Coronary artery (tissue), 2 donors: ENCODE data around the gene RMDN3.

Source experiments
- DNase-seq: peaks from one replicate; pipeline ENCODE4 v3.0.0-alpha.2; 2017; ENCODE audit warnings: low spot score
- H3K27ac ChIP-seq, 2 donors: fragments of 200-600 bp; sonication (generic); one replicate each; pipeline ENCODE4 v1.5.1; 2016 to 2019
- H3K4me3 ChIP-seq: fragments of 200-600 bp; sonication (generic); 2 replicates; pipeline ENCODE4 v1.5.1; 2016; ENCODE audit warnings: mild to moderate bottlenecking, moderate library complexity
- CTCF ChIP-seq: fragments of 200-600 bp; sonication (generic); IDR thresholded peaks from one replicate; pipeline ENCODE4 v1.5.1; 2019; ENCODE audit warnings: antibody characterized with exemption

The RMDN3 gene

GRCh38 chr15:40762919-40763800 lies 8.1 kb upstream of the RMDN3 start:
- peak overlapping the region; percentile 73 for H3K4me3 ChIP-seq
- DNase-seq = no peak
- H3K27ac ChIP-seq = peak overlapping the region; percentile 51 to 85
- no peak for TF ChIP-seq CTCF

GRCh38 chr15:40759961-40760360 lies 4.9 kb upstream of the RMDN3 start:
- H3K27ac ChIP-seq = no peak overlapping the region
- TF ChIP-seq CTCF = no peak
- H3K4me3 ChIP-seq = no peak overlapping the region
- DNase-seq = no peak

- no peak for TF ChIP-seq CTCF
- no peak for DNase-seq
- Histone ChIP-seq H3K27ac (no peak overlapping the region), H3K4me3 (no peak overlapping the region)
Measured at GRCh38 chr15:40756938-40757337, 1.9 kb upstream of the RMDN3 start.

- TF ChIP-seq CTCF = no peak
- no peak for DNase-seq
- H3K4me3 ChIP-seq = peak overlapping the region; percentile 74
- H3K27ac ChIP-seq = no peak overlapping the region
Measured at GRCh38 chr15:40755812-40756208, 756 bp upstream of the RMDN3 start.

- peak overlapping the region; percentile 63 to 80 for H3K27ac ChIP-seq
- peak overlapping the region; percentile 74 for H3K4me3 ChIP-seq
- no peak for DNase-seq
- TF ChIP-seq CTCF = no peak
Measured at GRCh38 chr15:40754574-40754882, 526 bp downstream of the RMDN3 start.

- DNase-seq = no peak
- no peak overlapping the region for H3K4me3 ChIP-seq
- no peak for TF ChIP-seq CTCF
- H3K27ac ChIP-seq = no peak overlapping the region
Measured at GRCh38 chr15:40751745-40752144, 3.3 kb downstream of the RMDN3 start.

- Histone ChIP-seq H3K27ac (no peak overlapping the region), H3K4me3 (no peak overlapping the region)
- no peak for DNase-seq
- no peak for TF ChIP-seq CTCF
Measured at GRCh38 chr15:40750885-40751284, 4.2 kb downstream of the RMDN3 start.
